H4 (cell line): ENCODE results near the gene MME. TPM values are rescaled to one million over a fixed set of nuclear protein-coding genes. Genes with fewer than 3 reads are reported as not detected.

Source experiments
- DNase-seq: peaks from one replicate; pipeline ENCODE4 v3.0.0-alpha.2; 2015; ENCODE audit warnings: low spot score
- total RNA-seq: library from RNA; depleted of rRNA; stranded (reverse); fragments of >200 nt; shearing (Covaris generic); gene quantifications from 2 replicates; pipeline ENCODE4 v1.2.3, GENCODE V29; 2014; rRNA removed

MME gene
- total RNA-seq, 1 experiment from 2014 or later = 8.4 TPM

DNA sequence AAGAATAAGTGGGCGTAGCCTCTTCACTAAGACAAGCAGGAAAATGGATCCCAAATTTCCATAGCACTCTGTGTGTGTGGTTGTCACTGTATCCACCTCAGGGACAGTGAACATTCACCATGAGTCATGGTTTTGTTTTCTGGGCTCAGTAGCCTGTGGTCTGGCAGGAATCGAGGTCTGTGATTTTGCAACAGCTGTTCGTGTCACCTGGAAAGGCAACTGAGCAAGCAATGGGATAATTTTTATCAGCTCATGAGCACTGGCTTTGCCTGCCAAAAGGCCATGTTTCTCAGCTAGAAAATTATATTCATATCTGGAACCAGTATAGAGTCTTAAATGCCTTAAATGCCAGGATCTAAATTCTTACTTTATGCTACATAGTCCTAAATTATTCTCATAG lies 152.5 kb downstream of the MME start:
- peak; percentile 97 for DNase-seq

DNA sequence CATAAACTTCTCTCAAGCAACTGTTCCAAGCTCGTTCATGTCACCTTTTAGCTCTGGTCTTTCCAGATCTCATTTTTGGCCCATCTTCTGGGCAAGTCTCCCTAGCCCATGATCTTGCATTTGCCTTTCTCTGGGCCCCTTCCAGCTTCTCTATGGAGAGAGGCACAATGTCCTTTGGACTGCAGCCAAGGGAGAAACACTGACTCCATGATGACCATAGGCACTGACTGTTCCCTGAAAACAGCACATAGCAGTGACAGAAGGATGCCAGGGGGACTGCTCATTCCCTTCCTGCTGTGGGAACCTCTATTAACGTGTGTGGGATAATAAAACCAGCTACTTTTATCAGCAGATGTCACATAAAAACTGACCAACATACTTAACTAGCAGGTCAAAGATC lies 153.1 kb downstream of the MME start:
- DNase-seq = peak; percentile 74

Other genes starting within 250 kb of the MME start
- gene STRIT1, start 213.4 kb downstream of the MME start, total RNA-seq = not detected in 2 replicates